ENCODE results near the gene WIPF1.

GRCh38 chr2:174607584-174607983, 10.0 kb upstream of the WIPF1 start:
- TF ChIP-seq EZH2 (IDR thresholded peaks at IDR 0.05) (no peak), POLR2AphosphoS5 (IDR thresholded peaks at IDR 0.05; ENCODE audit: borderline replicate concordance, low read depth, low read length) (no peak)

Measured in SK-N-MC (cell line).